ENCODE results near the gene NUDT8. TPM values are rescaled to one million over a fixed set of nuclear protein-coding genes. Genes with fewer than 3 reads are reported as not detected.

The NUDT8 gene
- polyA plus RNA-seq, 2 of the 4 experiments (the other 2 are of a cell fraction), result 1.8 to 5.6 TPM

DNA sequence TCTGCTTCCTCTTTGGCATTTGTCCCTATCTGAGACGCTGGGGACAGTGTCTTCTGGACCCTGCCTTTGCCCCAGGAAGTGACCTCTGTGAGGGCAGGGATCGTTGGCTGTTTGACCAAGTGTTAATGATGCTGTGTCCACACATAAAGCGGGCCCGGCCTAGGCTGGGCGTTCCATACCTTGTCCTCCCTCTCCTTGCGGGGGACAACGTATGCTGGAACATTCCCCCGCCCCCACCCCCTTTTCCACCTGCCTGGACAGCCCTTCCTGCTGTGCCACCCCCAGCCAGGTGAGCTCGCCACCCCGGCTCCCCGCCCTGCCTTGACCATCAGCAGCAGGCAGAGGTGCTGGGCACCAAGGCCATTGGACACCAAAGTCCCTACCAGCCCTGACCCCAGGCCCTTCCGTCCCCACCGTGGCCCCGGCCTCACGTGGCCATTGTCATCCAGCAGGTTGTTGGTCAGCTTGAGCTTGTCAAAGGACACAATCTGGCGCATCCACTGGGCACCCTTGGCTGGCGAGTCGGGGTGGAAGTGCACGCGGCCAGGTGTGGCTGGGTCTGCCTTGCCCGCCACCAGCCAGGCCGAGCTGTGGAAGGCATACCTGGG lies 4.1 kb upstream of the NUDT8 start:
- POLR2A ChIA-PET, result no interaction called here
- Histone ChIP-seq H3K9me3 (no peaks in the 10 kb centered on the region), H3K4me3 (no peak overlapping the region), H3K4me1 (peaks cover 6% of the 10 kb centered on the region; the same call in 2 of the 3 replicates), H3K27ac (no peak overlapping the region), H3K4me2 (no peak overlapping the region)
- 81% methylated on average over 10 of the region's 22 CpGs for WGBS (ENCODE audit: missing lambda C conversion rate)
- DNase-seq (ENCODE audit: low read depth in 1 of 2, low spot score in 1 of 2), result no peak
- no peak for ATAC-seq
- CTCF ChIA-PET, result interaction anchor here (0.7 to 14.1 kb wide), 4 partner anchors 14 to 104 kb away, joined by 3 to 181 read pairs (median 160); partner anchors contain the start of gene ACY3
- FAIRE-seq, result no peak
- TF ChIP-seq, protein P1, sequence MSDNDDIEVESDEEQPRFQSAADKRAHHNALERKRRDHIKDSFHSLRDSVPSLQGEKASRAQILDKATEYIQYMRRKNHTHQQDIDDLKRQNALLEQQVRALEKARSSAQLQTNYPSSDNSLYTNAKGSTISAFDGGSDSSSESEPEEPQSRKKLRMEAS (IDR thresholded peaks at IDR 0.05), result no peak
- TF ChIP-seq, protein P2, sequence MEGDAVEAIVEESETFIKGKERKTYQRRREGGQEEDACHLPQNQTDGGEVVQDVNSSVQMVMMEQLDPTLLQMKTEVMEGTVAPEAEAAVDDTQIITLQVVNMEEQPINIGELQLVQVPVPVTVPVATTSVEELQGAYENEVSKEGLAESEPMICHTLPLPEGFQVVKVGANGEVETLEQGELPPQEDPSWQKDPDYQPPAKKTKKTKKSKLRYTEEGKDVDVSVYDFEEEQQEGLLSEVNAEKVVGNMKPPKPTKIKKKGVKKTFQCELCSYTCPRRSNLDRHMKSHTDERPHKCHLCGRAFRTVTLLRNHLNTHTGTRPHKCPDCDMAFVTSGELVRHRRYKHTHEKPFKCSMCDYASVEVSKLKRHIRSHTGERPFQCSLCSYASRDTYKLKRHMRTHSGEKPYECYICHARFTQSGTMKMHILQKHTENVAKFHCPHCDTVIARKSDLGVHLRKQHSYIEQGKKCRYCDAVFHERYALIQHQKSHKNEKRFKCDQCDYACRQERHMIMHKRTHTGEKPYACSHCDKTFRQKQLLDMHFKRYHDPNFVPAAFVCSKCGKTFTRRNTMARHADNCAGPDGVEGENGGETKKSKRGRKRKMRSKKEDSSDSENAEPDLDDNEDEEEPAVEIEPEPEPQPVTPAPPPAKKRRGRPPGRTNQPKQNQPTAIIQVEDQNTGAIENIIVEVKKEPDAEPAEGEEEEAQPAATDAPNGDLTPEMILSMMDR (IDR thresholded peaks at IDR 0.05), result no peak
- TF ChIP-seq JUN (IDR thresholded peaks at IDR 0.05) (no peak), CEBPB (IDR thresholded peaks at IDR 0.05) (no peak), ZSCAN20 (CRISPR knock-in tag; IDR thresholded peaks at IDR 0.05) (no peak), SMC3 (IDR thresholded peaks at IDR 0.05) (no peak), HDAC2 (IDR thresholded peaks at IDR 0.05) (no peak), RARB (CRISPR knock-in tag; IDR thresholded peaks at IDR 0.05) (no peak), POLR2A (IDR thresholded peaks at IDR 0.05; ENCODE audit: low read length) (no peak), HEYL (CRISPR knock-in tag; IDR thresholded peaks at IDR 0.05) (no peak)

DNA sequence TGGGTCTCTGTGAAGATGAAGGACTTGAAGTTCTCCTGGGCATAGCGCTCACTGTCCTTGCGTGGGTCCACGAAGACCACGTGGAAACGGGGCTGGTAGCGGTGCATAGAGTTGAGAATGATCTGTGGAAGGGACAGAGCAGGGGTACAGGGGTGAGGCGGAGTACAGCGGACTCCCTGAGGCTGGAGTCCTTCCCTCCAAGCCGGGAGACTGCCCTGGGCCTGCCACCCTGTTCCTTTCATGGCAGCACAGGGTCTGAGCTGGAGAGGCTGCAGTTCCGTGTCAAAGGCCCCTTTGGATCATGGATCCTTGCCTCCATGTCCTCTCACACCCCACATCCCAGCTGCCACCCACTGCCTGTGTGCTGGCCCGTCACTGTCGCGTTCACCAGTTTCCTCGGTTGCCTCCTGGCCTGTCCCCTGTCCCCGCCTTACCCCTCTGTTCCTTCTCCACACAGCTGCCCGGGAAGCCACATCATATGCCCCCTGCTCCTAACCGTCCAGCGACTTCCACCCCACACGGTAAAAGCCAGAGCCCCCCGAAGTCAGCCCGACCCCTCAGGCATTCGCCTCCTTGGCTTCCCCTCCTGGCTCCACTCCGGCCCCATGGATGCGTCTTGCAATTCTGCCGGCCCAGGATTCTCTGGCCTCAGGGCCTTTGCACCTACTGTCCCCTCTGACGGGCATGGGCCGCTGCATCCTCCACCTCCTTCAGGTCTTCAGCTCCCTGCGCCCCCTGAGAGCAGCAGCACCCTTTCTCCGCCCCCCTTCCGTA lies 3.4 kb upstream of the NUDT8 start:
- no peak for ATAC-seq

DNA sequence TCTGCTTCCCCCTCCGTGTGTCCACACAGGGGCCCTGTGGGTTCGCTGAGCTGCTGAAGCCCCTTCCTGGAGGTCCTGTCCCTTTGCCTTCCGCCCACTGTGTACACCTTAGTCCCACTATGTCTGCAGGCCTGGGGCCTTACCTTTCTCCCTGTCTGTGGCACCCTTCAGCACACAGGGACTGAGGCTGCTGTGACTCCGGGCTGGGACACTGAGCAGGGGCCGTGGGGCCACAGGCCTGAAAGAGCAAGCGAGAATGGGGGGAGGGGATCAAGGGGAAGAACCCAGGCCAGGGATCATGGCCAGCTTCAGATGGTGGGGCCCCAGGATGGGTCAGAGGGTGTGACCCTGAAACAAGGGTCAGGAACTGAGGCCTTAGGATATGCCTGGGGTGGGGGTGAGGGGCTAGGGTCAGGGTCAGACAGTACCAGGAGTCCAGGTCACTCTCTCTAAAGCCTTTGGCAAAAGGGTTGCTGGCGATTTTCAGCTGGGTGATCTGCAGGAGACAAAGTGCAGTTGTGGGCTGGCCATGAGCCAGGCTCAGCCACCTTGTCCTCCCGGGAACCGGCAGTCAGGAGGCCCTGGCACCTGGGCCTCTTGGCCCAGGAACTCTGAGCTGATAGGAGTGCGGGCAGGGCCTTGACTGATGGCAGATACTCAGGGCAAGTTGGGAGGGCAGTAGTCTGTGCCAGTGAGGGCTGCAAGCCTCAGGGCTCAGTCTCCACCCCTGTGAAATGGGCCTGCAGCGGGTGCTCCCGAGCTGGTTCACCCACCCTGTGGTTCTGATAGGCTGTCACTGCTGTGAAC lies 2.6 kb upstream of the NUDT8 start:
- TF ChIP-seq TP53 (CRISPR knock-in tag; IDR thresholded peaks at IDR 0.05) (no peak), KDM1A (IDR thresholded peaks at IDR 0.05; ENCODE audit: low read depth) (peak; percentile 70; the same call in 1 of the 2 replicates)
- Histone ChIP-seq H3K27ac (no peak overlapping the region), H3K4me3 (no peak overlapping the region), H3K9me3 (no peaks in the 10 kb centered on the region), H3K4me1 (peaks cover 6% of the 10 kb centered on the region; the same call in 2 of the 3 replicates), H3K4me2 (no peak overlapping the region)
- POLR2A ChIA-PET, result interaction anchor here (0.6 kb wide), 1 partner anchor 287 kb away, joined by 3 read pairs; no protein-coding TSS in a partner anchor
- no peak for FAIRE-seq
- ATAC-seq, result no peak
- DNase-seq (ENCODE audit: low read depth in 1 of 2, low spot score in 1 of 2), result no peak
- WGBS (ENCODE audit: missing lambda C conversion rate), result 73% methylated on average over 12 of the region's 12 CpGs
- CTCF ChIA-PET, result interaction anchor here (0.9 to 14.1 kb wide), 7 partner anchors 15 to 59 kb away, joined by 3 to 181 read pairs (median 30); partner anchors contain the start of genes ACY3 and GSTP1

More for the DNA sequence above, 3.4 kb upstream of the NUDT8 start:
- TF ChIP-seq, protein P3, sequence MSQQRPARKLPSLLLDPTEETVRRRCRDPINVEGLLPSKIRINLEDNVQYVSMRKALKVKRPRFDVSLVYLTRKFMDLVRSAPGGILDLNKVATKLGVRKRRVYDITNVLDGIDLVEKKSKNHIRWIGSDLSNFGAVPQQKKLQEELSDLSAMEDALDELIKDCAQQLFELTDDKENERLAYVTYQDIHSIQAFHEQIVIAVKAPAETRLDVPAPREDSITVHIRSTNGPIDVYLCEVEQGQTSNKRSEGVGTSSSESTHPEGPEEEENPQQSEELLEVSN (IDR thresholded peaks at IDR 0.05; ENCODE audit: borderline replicate concordance, low read depth), result no peak
- no peak for TF ChIP-seq MAZ (IDR thresholded peaks at IDR 0.05; ENCODE audit: borderline replicate concordance, low read depth, low read length)
- TF ChIP-seq, protein P4, sequence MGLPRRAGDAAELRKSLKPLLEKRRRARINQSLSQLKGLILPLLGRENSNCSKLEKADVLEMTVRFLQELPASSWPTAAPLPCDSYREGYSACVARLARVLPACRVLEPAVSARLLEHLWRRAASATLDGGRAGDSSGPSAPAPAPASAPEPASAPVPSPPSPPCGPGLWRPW (IDR thresholded peaks at IDR 0.05), result no peak
- TF ChIP-seq MAFK (IDR thresholded peaks at IDR 0.05; ENCODE audit: partially characterized antibody), result no peak
- TF ChIP-seq TP53 (CRISPR knock-in tag; IDR thresholded peaks at IDR 0.05), result no peak
- H3K4me3 ChIP-seq, result no peak overlapping the region
- no peak for DNase-seq (ENCODE audit: low read depth in 1 of 2, low spot score in 1 of 2)
- 88% methylated on average over 30 of the region's 30 CpGs for WGBS (ENCODE audit: missing lambda C conversion rate)
- ChIA-PET CTCF (interaction anchor here (0.9 to 14.1 kb wide), 4 partner anchors 14 to 50 kb away, joined by 3 to 181 read pairs (median 160); partner anchors contain the start of genes ACY3 and GSTP1), POLR2A (interaction anchor here (0.6 kb wide), 1 partner anchor 287 kb away, joined by 3 read pairs; no protein-coding TSS in a partner anchor)
- no peak overlapping the region for H3K27ac ChIP-seq
- H3K4me1 ChIP-seq, result peaks cover 6% of the 10 kb centered on the region; the same call in 2 of the 3 replicates
- no peaks in the 10 kb centered on the region for H3K9me3 ChIP-seq
- H3K4me2 ChIP-seq, result no peak overlapping the region
- FAIRE-seq, result no peak

All from A549 (cell line).